SH-SY5Y (cell line): ENCODE measurements around the gene PDCD6IP.

Experiments used
- GATA2 ChIP-seq: IDR thresholded peaks from 2 replicates; pipeline ENCODE4 v1.6.1; 2011; ENCODE audit warnings: mild to moderate bottlenecking, low read depth, low read length
- GATA3 ChIP-seq: IDR thresholded peaks from 2 replicates; pipeline ENCODE4 v1.6.1; 2011; ENCODE audit warnings: low read depth, mild to moderate bottlenecking, low read length, moderate library complexity

DNA sequence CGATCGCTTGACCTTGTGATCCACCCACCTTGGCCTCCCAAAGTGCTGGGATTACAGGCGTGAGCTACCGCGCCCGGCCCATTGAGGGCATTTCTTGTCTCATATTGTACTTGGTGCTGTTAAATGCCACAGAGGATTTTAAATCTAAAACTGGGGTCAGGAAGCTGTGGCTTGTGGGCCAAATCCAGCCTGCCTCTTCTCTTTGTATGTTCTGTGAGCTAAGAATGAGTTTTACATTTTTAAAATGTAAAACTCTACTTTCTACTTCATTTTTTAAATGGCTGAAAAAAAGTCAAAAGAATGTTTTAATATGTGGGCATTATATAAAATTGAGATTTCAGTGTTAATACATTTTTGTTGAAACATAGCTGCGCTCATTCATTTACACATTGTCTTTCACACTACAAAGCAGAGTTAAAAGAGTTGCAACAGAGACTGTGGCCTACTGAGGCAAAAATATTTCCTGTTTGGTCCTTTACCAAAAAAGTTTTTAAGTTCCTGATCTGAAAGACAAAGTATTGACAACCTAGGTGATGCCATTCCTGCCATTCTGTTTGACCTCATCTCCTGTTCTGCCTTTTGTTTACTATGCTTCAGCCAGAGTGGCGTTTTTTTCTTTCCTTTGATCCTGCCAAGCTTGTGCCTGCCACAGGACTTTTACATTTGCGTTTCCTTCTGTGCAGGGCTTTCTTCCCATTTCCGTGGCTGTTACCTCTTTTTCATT lies 50.4 kb downstream of the PDCD6IP start:
- TF ChIP-seq GATA2 (no peak), GATA3 (no peak)
